GM19455 (cell line): ENCODE results near the gene FAM222A.

ENCODE experiments used
- ATAC-seq: cut with Tn5 transposase; IDR thresholded peaks from one replicate; pipeline ENCODE4 v1.9.1; 2021; ENCODE audit not compliant: unreplicated experiment

The FAM222A gene

GRCh38 chr12:109795023-109795422 lies 81.4 kb downstream of the FAM222A start:
- ATAC-seq: no peak

GRCh38 chr12:109796057-109796456 lies 82.4 kb downstream of the FAM222A start:
- no peak for ATAC-seq

- ATAC-seq: no peak
Observed at GRCh38 chr12:109797905-109798669, 84.5 kb downstream of the FAM222A start.

GRCh38 chr12:109798691-109799090 lies 85.1 kb downstream of the FAM222A start:
- no peak for ATAC-seq

- ATAC-seq: no peak
Observed at GRCh38 chr12:109800536-109800935, 86.9 kb downstream of the FAM222A start.

- no peak for ATAC-seq
Observed at GRCh38 chr12:109802828-109803227, 89.2 kb downstream of the FAM222A start.

GRCh38 chr12:109803678-109804077 lies 90.1 kb downstream of the FAM222A start:
- ATAC-seq: no peak

GRCh38 chr12:109804820-109805761 lies 91.5 kb downstream of the FAM222A start:
- no peak for ATAC-seq

- ATAC-seq: no peak
Observed at GRCh38 chr12:109807954-109808643, 94.5 kb downstream of the FAM222A start.

- no peak for ATAC-seq
Observed at GRCh38 chr12:109808876-109809646, 95.4 kb downstream of the FAM222A start.

GRCh38 chr12:109810954-109811623 lies 97.5 kb downstream of the FAM222A start:
- ATAC-seq: no peak

- ATAC-seq: no peak
Observed at GRCh38 chr12:109811624-109811995, 98.0 kb downstream of the FAM222A start.

GRCh38 chr12:109813810-109814416 lies 100.3 kb downstream of the FAM222A start:
- no peak for ATAC-seq

- no peak for ATAC-seq
Observed at GRCh38 chr12:109814600-109815150, 101.0 kb downstream of the FAM222A start.

GRCh38 chr12:109815225-109815624 lies 101.6 kb downstream of the FAM222A start:
- ATAC-seq: no peak

- no peak for ATAC-seq
Observed at GRCh38 chr12:109815757-109816617, 102.4 kb downstream of the FAM222A start.

- no peak for ATAC-seq
Observed at GRCh38 chr12:109816870-109817269, 103.2 kb downstream of the FAM222A start.

- ATAC-seq: no peak
Observed at GRCh38 chr12:109817627-109818231, 104.1 kb downstream of the FAM222A start.
